Measurements from ENCODE around the gene MORF4L1.
"Not testable (repeated sequence)": the region's sequence is repeated elsewhere in the genome, so short reads cannot be mapped to it uniquely, and the experiment has no call there.

The MORF4L1 gene

GRCh38 chr15:78902281-78903032 is 29.8 kb downstream of the MORF4L1 start:
- DNase-seq = not testable (repeated sequence)

- no peak for DNase-seq
Measured at GRCh38 chr15:78904599-78905358, 32.1 kb downstream of the MORF4L1 start.

GRCh38 chr15:78906316-78906620 is 33.6 kb downstream of the MORF4L1 start:
- no peak for DNase-seq

GRCh38 chr15:78907577-78907976 is 34.9 kb downstream of the MORF4L1 start:
- DNase-seq = no peak

GRCh38 chr15:78909160-78909695 is 36.5 kb downstream of the MORF4L1 start:
- no peak for DNase-seq

- DNase-seq = peak; percentile 24
Measured at GRCh38 chr15:78909791-78910228, 37.1 kb downstream of the MORF4L1 start.

- DNase-seq = no peak
Measured at GRCh38 chr15:78910271-78910670, 37.6 kb downstream of the MORF4L1 start.

GRCh38 chr15:78912316-78912715 is 39.6 kb downstream of the MORF4L1 start:
- no peak for DNase-seq

- no peak for DNase-seq
Measured at GRCh38 chr15:78913012-78913411, 40.3 kb downstream of the MORF4L1 start.

GRCh38 chr15:78914027-78914764 is 41.5 kb downstream of the MORF4L1 start:
- DNase-seq = no peak

- DNase-seq = peak; percentile 50
Measured at GRCh38 chr15:78915341-78916087, 42.8 kb downstream of the MORF4L1 start.

- DNase-seq = no peak
Measured at GRCh38 chr15:78916088-78916487, 43.4 kb downstream of the MORF4L1 start.

- no peak for DNase-seq
Measured at GRCh38 chr15:78917888-78918287, 45.2 kb downstream of the MORF4L1 start.

GRCh38 chr15:78921517-78921916 is 48.8 kb downstream of the MORF4L1 start:
- no peak for DNase-seq

- DNase-seq = no peak
Measured at GRCh38 chr15:78921940-78922339, 49.2 kb downstream of the MORF4L1 start.

- DNase-seq = no peak
Measured at GRCh38 chr15:78922527-78922926, 49.8 kb downstream of the MORF4L1 start.

GRCh38 chr15:78923015-78923414 is 50.3 kb downstream of the MORF4L1 start:
- DNase-seq = no peak

GRCh38 chr15:78923480-78924360 is 51.0 kb downstream of the MORF4L1 start:
- no peak for DNase-seq

GRCh38 chr15:78925076-78925624 is 52.5 kb downstream of the MORF4L1 start:
- DNase-seq = no peak

- no peak for DNase-seq
Measured at GRCh38 chr15:78925956-78926743, 53.5 kb downstream of the MORF4L1 start.

Measured in CD4-positive, alpha-beta T cell treated with Interferon gamma for 1 hour (primary cell).